GM12878 (cell line): ENCODE data around the gene ADAMTS2. TPM values are rescaled to one million over a fixed set of nuclear protein-coding genes. Genes with fewer than 3 reads are reported as not detected.

Experiments
- ATAC-seq: fragments of 200-7000 bp; cut with Tn5 transposase; 3 replicates; pipeline ENCODE4 v1.9.1; 2020; ENCODE audit warnings: mild to moderate bottlenecking, moderate library complexity
- BruUV-seq: library from RNA; stranded (reverse); fragments of 400-500 nt; replicated peaks from 2 replicates; lab custom pipeline; 2021; lab: Mats Ljungman, UMichigan
- CTCF ChIA-PET: fragments of 300-600 bp; sonication (Branson Sonifier 250); formaldehyde crosslinking; extraction: SDS; loops from one replicate; lab custom pipeline; 2021; ENCODE audit warnings: inconsistent platforms; lab: Yijun Ruan, JAX
- POLR2A ChIA-PET: fragments of 350-600 bp; formaldehyde crosslinking; extraction: SDS; loops from one replicate; lab custom pipeline; 2021; ENCODE audit warnings: inconsistent platforms; lab: Charles Lee
- RAD21 ChIA-PET: fragments of 300-600 bp; sonication (Branson Sonifier 250); formaldehyde crosslinking; loops from one replicate; lab custom pipeline; 2023; ENCODE audit warnings: antibody characterized with exemption; ENCODE audit not compliant: unreplicated experiment; lab: Charles Lee
- SMC1A ChIA-PET: fragments of 300-600 bp; sonication (Branson Sonifier 250); formaldehyde crosslinking; loops from one replicate; lab custom pipeline; 2023; ENCODE audit not compliant: unreplicated experiment, uncharacterized antibody; lab: Charles Lee
- DNase-seq: peaks from one replicate; pipeline ENCODE4 v3.0.0-alpha.2; 2011; ENCODE audit warnings: low read depth, low spot score
- FAIRE-seq: peaks from 3 replicates; lab custom pipeline; 2011; peaks lifted over from hg19 to GRCh38; lab: Jason Lieb, UNC
- H2AFZ ChIP-seq: 2 replicates; pipeline ENCODE4 v1.6.0; 2011; ENCODE audit warnings: low read depth, low read length, control low read depth; ENCODE audit not compliant: control insufficient read depth
- H3K27ac ChIP-seq: 2 replicates; pipeline ENCODE4 v1.5.1; 2011; ENCODE audit warnings: control low read depth; ENCODE audit not compliant: control insufficient read depth, insufficient read depth
- H3K27me3 ChIP-seq, 2 experiments: replicated peaks in 1 of 2; 2 replicates each; pipeline versions ENCODE4 v1.6.0 to v1.6.1; 2011; ENCODE audit warnings: low read length in 1 of 2; ENCODE audit not compliant: control insufficient read depth in 2 of 2, insufficient read depth in 2 of 2
- H3K36me3 ChIP-seq, 2 experiments: 2 replicates each; pipeline ENCODE4 v1.5.1; 2011; ENCODE audit warnings: low read length in 1 of 2; ENCODE audit not compliant: control insufficient read depth in 2 of 2, insufficient read depth in 2 of 2
- H3K4me1 ChIP-seq: 2 replicates; pipeline ENCODE4 v1.6.1; 2011; ENCODE audit warnings: mild to moderate bottlenecking, low read length, moderate library complexity, mixed read lengths; ENCODE audit not compliant: control insufficient read depth, insufficient read depth
- H3K4me2 ChIP-seq: 2 replicates; pipeline ENCODE4 v1.6.0; 2011; ENCODE audit warnings: control low read depth; ENCODE audit not compliant: control insufficient read depth, insufficient read depth
- H3K4me3 ChIP-seq: fragments of 200-600 bp; sonication (generic); 2 replicates; pipeline ENCODE4 v1.5.1; 2016
- H3K79me2 ChIP-seq: 2 replicates; pipeline ENCODE4 v1.6.0; 2011; ENCODE audit warnings: low read length; ENCODE audit not compliant: control insufficient read depth, insufficient read depth
- H3K9ac ChIP-seq: 2 replicates; pipeline ENCODE4 v1.8.0; 2011; ENCODE audit warnings: low read length, control low read depth, mixed read lengths; ENCODE audit not compliant: control insufficient read depth, insufficient read depth
- H3K9me3 ChIP-seq: replicated peaks from 3 replicates; pipeline ENCODE4 v1.5.1; 2011; ENCODE audit warnings: mild to moderate bottlenecking, low read length; ENCODE audit not compliant: control insufficient read depth, insufficient read depth
- H4K20me1 ChIP-seq: 2 replicates; pipeline ENCODE4 v1.6.0; 2011; ENCODE audit not compliant: control insufficient read depth, insufficient read depth
- BCL11A ChIP-seq: IDR thresholded peaks from 2 replicates; pipeline ENCODE4 v1.6.1; 2011; ENCODE audit warnings: low read depth, low read length
- BHLHE40 ChIP-seq, 2 experiments: fragments of 450-650 bp in 1 of 2; IDR thresholded peaks; 2 replicates each; pipeline ENCODE4 v1.6.1; 2011 to 2017; ENCODE audit warnings: low read depth in 2 of 2, borderline replicate concordance in 1 of 2, improper control_type of control experiment in 1 of 2, low read length in 1 of 2, mild to moderate bottlenecking in 1 of 2
- CBX3 ChIP-seq: fragments of 200-600 bp; sonication (generic); IDR thresholded peaks from 2 replicates; pipeline ENCODE4 v1.6.1; 2016; ENCODE audit warnings: low read depth, borderline replicate concordance
- CHD1 ChIP-seq: IDR thresholded peaks from 2 replicates; pipeline ENCODE4 v1.6.1; 2012; ENCODE audit warnings: low read depth, low read length, improper control_type of control experiment
- CHD4 ChIP-seq: fragments of 200-600 bp; sonication (generic); IDR thresholded peaks from 2 replicates; pipeline ENCODE4 v1.6.1; 2016; ENCODE audit warnings: mild to moderate bottlenecking
- EED ChIP-seq: sonication (generic); IDR thresholded peaks from 2 replicates; pipeline ENCODE4 v1.6.1; 2016; ENCODE audit warnings: antibody characterized with exemption, low read depth
- IKZF2 ChIP-seq, 2 experiments: fragments of 450-650 bp; IDR thresholded peaks; 2 replicates each; pipeline ENCODE4 v1.6.1; 2017; ENCODE audit warnings: mild to moderate bottlenecking in 2 of 2, moderate library complexity in 2 of 2
- IRF5 ChIP-seq: fragments of 450-650 bp; IDR thresholded peaks from 2 replicates; pipeline ENCODE4 v1.6.1; 2017; ENCODE audit warnings: borderline replicate concordance
- JUND ChIP-seq: IDR thresholded peaks from 2 replicates; pipeline ENCODE4 v1.6.1; 2012; ENCODE audit warnings: low read depth, mild to moderate bottlenecking, low read length, improper control_type of control experiment, moderate library complexity
- MLLT1 ChIP-seq: fragments of 450-650 bp; IDR thresholded peaks from 2 replicates; pipeline ENCODE4 v1.6.1; 2016; ENCODE audit warnings: mild to moderate bottlenecking
- NBN ChIP-seq: fragments of 450-650 bp; IDR thresholded peaks from 2 replicates; pipeline ENCODE4 v1.6.1; 2016
- NFXL1 ChIP-seq: fragments of 450-650 bp; IDR thresholded peaks from 2 replicates; pipeline ENCODE4 v1.6.1; 2017; ENCODE audit warnings: antibody characterized with exemption, mild to moderate bottlenecking, borderline replicate concordance
- RFX5 ChIP-seq: IDR thresholded peaks from 2 replicates; pipeline ENCODE4 v1.6.1; 2011; ENCODE audit warnings: low read depth, low read length, improper control_type of control experiment
- SMAD5 ChIP-seq: IDR thresholded peaks from 2 replicates; pipeline ENCODE4 v1.6.1; 2016; ENCODE audit warnings: antibody characterized with exemption, low read depth
- SMARCA5 ChIP-seq: fragments of 450-650 bp; IDR thresholded peaks from 2 replicates; pipeline ENCODE4 v1.6.1; 2017; ENCODE audit warnings: mild to moderate bottlenecking
- SMC3 ChIP-seq: IDR thresholded peaks from 2 replicates; pipeline ENCODE4 v1.6.1; 2011; ENCODE audit warnings: low read length, improper control_type of control experiment, borderline replicate concordance
- SPI1 ChIP-seq: IDR thresholded peaks from 2 replicates; pipeline ENCODE4 v1.6.1; 2011; ENCODE audit warnings: low read depth, mild to moderate bottlenecking, low read length, moderate library complexity, borderline replicate concordance; ENCODE audit not compliant: insufficient read depth
- WRNIP1 ChIP-seq: IDR thresholded peaks from 2 replicates; pipeline ENCODE4 v1.6.1; 2011; ENCODE audit warnings: low read depth, low read length, improper control_type of control experiment, borderline replicate concordance
- ZBTB11 ChIP-seq: fragments of 450-650 bp; formaldehyde crosslinking; IDR thresholded peaks from 2 replicates; pipeline ENCODE4 v1.5.0; 2022; ENCODE audit warnings: mild to moderate bottlenecking, missing genetic modification characterization
- ZNF24 ChIP-seq: fragments of 450-650 bp; IDR thresholded peaks from 2 replicates; pipeline ENCODE4 v1.6.1; 2017; ENCODE audit warnings: antibody characterized with exemption, mild to moderate bottlenecking
- WGBS: methylation state at CpG from one replicate; pipeline ENCODE4 v1.1.6; 2016; ENCODE audit warnings: low lambda C conversion rate; ENCODE audit not compliant: insufficient replicate concordance, insufficient coverage; ENCODE audit errors: missing lambda C conversion rate; 5-methylcytosine and 5-hydroxymethylcytosine counted together
- in situ Hi-C: fragments of 300-500 bp; cut with MboI; formaldehyde crosslinking; loops from 9 replicates; pipeline ENCODE4 v1.14.3; 2018; ENCODE audit warnings: mixed read lengths
- intact Hi-C: fragments of 100-400 bp; cut with micrococcal nuclease; formaldehyde crosslinking; loops from one replicate; pipeline ENCODE4 v1.14.2; 2022; ENCODE audit not compliant: unreplicated experiment
- polyA plus RNA-seq, 11 experiments: library from polyadenylated mRNA; depleted of rRNA in 4 of 11; unstranded in 6 of 11; stranded (reverse) in 5 of 11; fragments of >200 nt; fragmentation: Nextera tagmentation in 4 of 11; fragmentation: Illumina TruSeq in 1 of 11; extraction: Ambion mirVana in 4 of 11; extraction: Trizol in 1 of 11; gene quantifications; 1 replicate in 1 of 11; 2 replicates in 10 of 11; pipeline versions ENCODE4 v1.2.1 to v1.2.3, GENCODE V29; 2011 to 2016; ENCODE audit warnings: inconsistent platforms in 2 of 11, missing spikeins in 2 of 11, low read depth in 1 of 11
- total RNA-seq, 4 experiments: library from RNA; depleted of rRNA in 3 of 4; stranded (reverse); fragments of >200 nt in 3 of 4; fragmentation: Illumina TruSeq in 1 of 4; extraction: Trizol in 1 of 4; gene quantifications; 2 replicates each; pipeline versions ENCODE4 v1.2.1 to v1.2.3, GENCODE V29; 2013 to 2021

Gene ADAMTS2
- total and polyA plus RNA-seq, 10 of the 15 experiments (the other 5 are each of a cell fraction or from before 2014, with no cell fraction given), result 0.03 to 0.05 TPM; not detected in 8

- TF ChIP-seq JUND, result no peak
These were observed 101.9 kb downstream of the ADAMTS2 start (continued) for GRCh38 chr5:179243333-179243732.

GRCh38 chr5:179242676-179243075 lies 102.6 kb downstream of the ADAMTS2 start:
- DNase-seq, result no peak
- ChIA-PET POLR2A (no interaction called here), SMC1A (no interaction called here), RAD21 (no interaction called here), CTCF (no interaction called here)
- Histone ChIP-seq H3K36me3 (no peaks in the 10 kb centered on the region), H3K79me2 (no peaks in the 10 kb centered on the region), H3K9ac (no peak overlapping the region), H4K20me1 (no peaks in the 10 kb centered on the region), H2AFZ (no peak overlapping the region), H3K4me2 (no peak overlapping the region), H3K4me3 (no peak overlapping the region), H3K9me3 (no peaks in the 10 kb centered on the region; the same call in 2 of the 3 replicates), H3K27ac (no peak overlapping the region), H3K4me1 (no peaks in the 10 kb centered on the region), H3K27me3 (no peaks in the 10 kb centered on the region)
- no peak for FAIRE-seq
- BruUV-seq, result no TSS peak
- no peak for ATAC-seq
- in situ Hi-C loops, result no loop called here
- intact Hi-C loops, result no loop called here
- 18% methylated on average over 6 of the region's 6 CpGs for WGBS
- TF ChIP-seq IKZF2 (IDR thresholded peaks at IDR 0.05), result no peak
- TF ChIP-seq SMC3, result no peak
- TF ChIP-seq NFXL1, result no peak
- TF ChIP-seq CBX3, result no peak
- no peak for TF ChIP-seq MLLT1
- TF ChIP-seq SMAD5, result no peak
- no peak for TF ChIP-seq RFX5
- TF ChIP-seq WRNIP1, result no peak
- no peak for TF ChIP-seq SMARCA5
- TF ChIP-seq SPI1, result no peak
- no peak for TF ChIP-seq ZNF24
- no peak for TF ChIP-seq IRF5
- TF ChIP-seq CHD4, result no peak
- TF ChIP-seq BHLHE40 (IDR thresholded peaks at IDR 0.05; ENCODE audit: borderline replicate concordance in 1 of 2, low read depth in 2 of 2, low read length in 1 of 2), result no peak
- TF ChIP-seq CHD1, result no peak
- no peak for TF ChIP-seq BCL11A
- no peak for TF ChIP-seq NBN
- TF ChIP-seq EED, result no peak
- TF ChIP-seq ZBTB11 (CRISPR knock-in tag), result no peak
